GM23338 (cell line): ENCODE results near the gene RGS19. TPM values are rescaled to one million over a fixed set of nuclear protein-coding genes. Genes with fewer than 3 reads are reported as not detected.
A peak's percentile ranks its signal among the peaks of the same experiment; 100 is the strongest.

Experiments used
- ATAC-seq: fragments of 200-7000 bp; cut with Tn5 transposase; 3 replicates; pipeline ENCODE4 v1.9.1; 2020
- DNase-seq: peaks from one replicate; pipeline ENCODE4 v3.0.0-alpha.2; 2015; ENCODE audit warnings: low spot score
- H2AFZ ChIP-seq: fragments of 200-600 bp; sonication (generic); 2 replicates; pipeline ENCODE4 v1.8.0; 2016; ENCODE audit warnings: antibody characterized with exemption, mild to moderate bottlenecking, moderate library complexity
- H3F3A ChIP-seq: fragments of 200-600 bp; sonication (generic); replicated peaks from 2 replicates; pipeline ENCODE4 v1.8.0; 2017; ENCODE audit warnings: antibody characterized with exemption, mixed run types, low read depth
- H3K27ac ChIP-seq: fragments of 200-600 bp; sonication (generic); 2 replicates; pipeline ENCODE4 v1.6.1; 2016; ENCODE audit warnings: low read depth
- H3K27me3 ChIP-seq: fragments of 200-600 bp; sonication (generic); 2 replicates; pipeline ENCODE4 v1.8.0; 2016; ENCODE audit warnings: mild to moderate bottlenecking, mixed run types, moderate library complexity; ENCODE audit not compliant: insufficient read depth
- H3K36me3 ChIP-seq: fragments of 200-600 bp; sonication (generic); 2 replicates; pipeline ENCODE4 v1.8.0; 2016; ENCODE audit warnings: mild to moderate bottlenecking; ENCODE audit not compliant: insufficient read depth
- H3K4me1 ChIP-seq: fragments of 200-600 bp; sonication (generic); 2 replicates; pipeline ENCODE4 v1.8.0; 2016; ENCODE audit warnings: mild to moderate bottlenecking, moderate library complexity; ENCODE audit not compliant: insufficient read depth
- H3K4me2 ChIP-seq: fragments of 200-600 bp; sonication (generic); 2 replicates; pipeline ENCODE4 v1.7.1; 2017; ENCODE audit warnings: mixed run types
- H3K4me3 ChIP-seq: fragments of 200-600 bp; sonication (generic); 2 replicates; pipeline ENCODE4 v1.6.1; 2016; ENCODE audit warnings: mixed run types
- H3K79me2 ChIP-seq: fragments of 200-600 bp; sonication (generic); replicated peaks from 2 replicates; pipeline ENCODE4 v1.8.0; 2017; ENCODE audit warnings: mild to moderate bottlenecking; ENCODE audit not compliant: insufficient read depth
- H3K9me2 ChIP-seq: fragments of 200-600 bp; sonication (generic); 2 replicates; pipeline ENCODE4 v1.8.0; 2017; ENCODE audit not compliant: insufficient read depth
- H4K20me1 ChIP-seq: fragments of 200-600 bp; sonication (generic); replicated peaks from 2 replicates; pipeline ENCODE4 v1.8.0; 2017; ENCODE audit warnings: mild to moderate bottlenecking; ENCODE audit not compliant: insufficient read depth
- H3K27ac Mint-ChIP-seq: 2 replicates; pipeline ENCODE4 v1.8.0; 2020; ENCODE audit warnings: inconsistent platforms, mild to moderate bottlenecking, moderate library complexity, mixed read lengths
- H3K27me3 Mint-ChIP-seq: 3 replicates; pipeline ENCODE4 v1.8.0; 2022; ENCODE audit warnings: low read depth, mild to moderate bottlenecking, moderate library complexity, mixed read lengths, inconsistent platforms; ENCODE audit not compliant: insufficient read depth, poor library complexity
- H3K36me3 Mint-ChIP-seq: 3 replicates; pipeline ENCODE4 v1.8.0; 2021; ENCODE audit warnings: low read depth, mild to moderate bottlenecking, inconsistent platforms, moderate library complexity, mixed read lengths
- H3K4me1 Mint-ChIP-seq: 3 replicates; pipeline ENCODE4 v1.8.0; 2020; ENCODE audit warnings: mild to moderate bottlenecking, inconsistent platforms, mixed read lengths
- H3K4me3 Mint-ChIP-seq: 3 replicates; pipeline ENCODE4 v1.8.0; 2021; ENCODE audit warnings: moderate library complexity, mild to moderate bottlenecking, inconsistent platforms, mixed read lengths
- H3K9me3 Mint-ChIP-seq: 3 replicates; pipeline ENCODE4 v1.8.0; 2020; ENCODE audit warnings: moderate library complexity, mild to moderate bottlenecking, inconsistent platforms, mixed read lengths
- CREB1 ChIP-seq: fragments of 250-450 bp; sonication (Bioruptor Pico); IDR thresholded peaks from 2 replicates; pipeline ENCODE4 v1.5.0; 2020; ENCODE audit warnings: low read depth, mild to moderate bottlenecking, moderate library complexity
- ETS1 ChIP-seq: IDR thresholded peaks from 2 replicates; pipeline ENCODE4 v1.6.1; 2016; ENCODE audit warnings: antibody characterized with exemption
- EZH2 ChIP-seq: fragments of 200-600 bp; sonication (generic); IDR thresholded peaks from one replicate; pipeline ENCODE4 v1.8.0; 2017; ENCODE audit warnings: antibody characterized with exemption, mild to moderate bottlenecking, low read depth; ENCODE audit not compliant: unreplicated experiment
- EZH2phosphoT487 ChIP-seq: fragments of 200-600 bp; sonication (generic); IDR thresholded peaks from one replicate; pipeline ENCODE4 v1.8.1; 2018; ENCODE audit warnings: antibody characterized with exemption; ENCODE audit not compliant: unreplicated experiment
- NANOG ChIP-seq: IDR thresholded peaks from 2 replicates; pipeline ENCODE4 v1.6.1; 2016; ENCODE audit warnings: antibody characterized with exemption, borderline replicate concordance
- POLR2AphosphoS5 ChIP-seq: IDR thresholded peaks from 2 replicates; pipeline ENCODE4 v1.6.1; 2016; ENCODE audit warnings: antibody characterized with exemption, low read depth
- STAT1 ChIP-seq: IDR thresholded peaks from one replicate; pipeline ENCODE4 v1.6.1; 2016; ENCODE audit warnings: antibody characterized with exemption; ENCODE audit not compliant: unreplicated experiment
- ZNF114 ChIP-seq: fragments of 250-450 bp; sonication (Bioruptor Pico); IDR thresholded peaks from 2 replicates; pipeline ENCODE4 v1.5.0; 2020; ENCODE audit warnings: mild to moderate bottlenecking, moderate library complexity
- ZNF462 ChIP-seq: fragments of 250-450 bp; sonication (Bioruptor Pico); IDR thresholded peaks from 2 replicates; pipeline ENCODE4 v1.5.0; 2020; ENCODE audit warnings: mild to moderate bottlenecking, moderate library complexity
- polyA plus RNA-seq: library from polyadenylated mRNA; unstranded; fragments of >200 nt; fragmentation: Nextera tagmentation; extraction: Ambion mirVana; gene quantifications from 2 replicates; pipeline ENCODE4 v1.2.1, GENCODE V29; 2016
- total RNA-seq: library from RNA; depleted of rRNA; stranded (reverse); fragments of >200 nt; shearing (Covaris generic); gene quantifications from 2 replicates; pipeline ENCODE4 v1.2.3, GENCODE V29; 2014
- TF ChIP-seq, protein P1 (sequence below): IDR thresholded peaks from one replicate; pipeline ENCODE4 v1.6.1; 2018; ENCODE audit warnings: antibody characterized with exemption; ENCODE audit not compliant: unreplicated experiment

Gene RGS19
- total and polyA plus RNA-seq, 2 experiments from 2014 or later: 13.1 to 19.7 TPM

GRCh38 chr20:64116541-64117431, 37.5 kb upstream of the RGS19 start:
- H3K27ac ChIP-seq: no peak overlapping the region
- no peak overlapping the region for H3K4me3 ChIP-seq
- no peaks in the 10 kb centered on the region for H3K9me2 ChIP-seq
- H3K79me2 ChIP-seq: no peaks in the 10 kb centered on the region
- H3K4me3 Mint-ChIP-seq: no peak overlapping the region
- no peaks in the 10 kb centered on the region for H3F3A ChIP-seq
- no peak overlapping the region for H2AFZ ChIP-seq
- H3K4me1 ChIP-seq: no peaks in the 10 kb centered on the region; the same call in 1 of the 2 replicates
- no peak overlapping the region for H3K4me2 ChIP-seq
- H3K9me3 Mint-ChIP-seq: no peaks in the 10 kb centered on the region
- ATAC-seq: no peak
- H3K27ac Mint-ChIP-seq: no peak overlapping the region
- no peaks in the 10 kb centered on the region for H3K27me3 ChIP-seq
- no peaks in the 10 kb centered on the region for H4K20me1 ChIP-seq
- peaks cover 4% of the 10 kb centered on the region; the same call in 2 of the 3 replicates for H3K4me1 Mint-ChIP-seq
- TF ChIP-seq NANOG: no peak
- TF ChIP-seq ETS1: no peak
- no peak for TF ChIP-seq STAT1
- TF ChIP-seq POLR2AphosphoS5: no peak
- TF ChIP-seq ZNF462 (CRISPR knock-in tag): no peak
- TF ChIP-seq CREB1 (CRISPR knock-in tag): no peak
- TF ChIP-seq, protein P1, sequence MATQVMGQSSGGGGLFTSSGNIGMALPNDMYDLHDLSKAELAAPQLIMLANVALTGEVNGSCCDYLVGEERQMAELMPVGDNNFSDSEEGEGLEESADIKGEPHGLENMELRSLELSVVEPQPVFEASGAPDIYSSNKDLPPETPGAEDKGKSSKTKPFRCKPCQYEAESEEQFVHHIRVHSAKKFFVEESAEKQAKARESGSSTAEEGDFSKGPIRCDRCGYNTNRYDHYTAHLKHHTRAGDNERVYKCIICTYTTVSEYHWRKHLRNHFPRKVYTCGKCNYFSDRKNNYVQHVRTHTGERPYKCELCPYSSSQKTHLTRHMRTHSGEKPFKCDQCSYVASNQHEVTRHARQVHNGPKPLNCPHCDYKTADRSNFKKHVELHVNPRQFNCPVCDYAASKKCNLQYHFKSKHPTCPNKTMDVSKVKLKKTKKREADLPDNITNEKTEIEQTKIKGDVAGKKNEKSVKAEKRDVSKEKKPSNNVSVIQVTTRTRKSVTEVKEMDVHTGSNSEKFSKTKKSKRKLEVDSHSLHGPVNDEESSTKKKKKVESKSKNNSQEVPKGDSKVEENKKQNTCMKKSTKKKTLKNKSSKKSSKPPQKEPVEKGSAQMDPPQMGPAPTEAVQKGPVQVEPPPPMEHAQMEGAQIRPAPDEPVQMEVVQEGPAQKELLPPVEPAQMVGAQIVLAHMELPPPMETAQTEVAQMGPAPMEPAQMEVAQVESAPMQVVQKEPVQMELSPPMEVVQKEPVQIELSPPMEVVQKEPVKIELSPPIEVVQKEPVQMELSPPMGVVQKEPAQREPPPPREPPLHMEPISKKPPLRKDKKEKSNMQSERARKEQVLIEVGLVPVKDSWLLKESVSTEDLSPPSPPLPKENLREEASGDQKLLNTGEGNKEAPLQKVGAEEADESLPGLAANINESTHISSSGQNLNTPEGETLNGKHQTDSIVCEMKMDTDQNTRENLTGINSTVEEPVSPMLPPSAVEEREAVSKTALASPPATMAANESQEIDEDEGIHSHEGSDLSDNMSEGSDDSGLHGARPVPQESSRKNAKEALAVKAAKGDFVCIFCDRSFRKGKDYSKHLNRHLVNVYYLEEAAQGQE: no peak
- TF ChIP-seq EZH2phosphoT487: no peak
- TF ChIP-seq ZNF114 (CRISPR knock-in tag): no peak
- no peak for TF ChIP-seq EZH2
- no peaks in the 10 kb centered on the region for H3K36me3 ChIP-seq
- DNase-seq: peak; percentile 0
- no peaks in the 10 kb centered on the region for H3K36me3 Mint-ChIP-seq
- peaks cover 15% of the 10 kb centered on the region for H3K27me3 Mint-ChIP-seq
